IMR-90 (cell line): ENCODE data around the gene KRTAP19-8. TPM values are rescaled to one million over a fixed set of nuclear protein-coding genes. Genes with fewer than 3 reads are reported as not detected.

Experiments used
- ATAC-seq: fragments of 200-7000 bp; cut with Tn5 transposase; 2 replicates; pipeline ENCODE4 v1.9.1; 2020; ENCODE audit warnings: low read depth, mild to moderate bottlenecking, moderate library complexity
- BruUV-seq: library from RNA; stranded (reverse); fragments of 400-500 nt; replicated peaks from 2 replicates; lab custom pipeline; 2021; lab: Mats Ljungman, UMichigan
- CTCF ChIA-PET: fragments of 300-600 bp; formaldehyde crosslinking; extraction: SDS; loops from one replicate; lab custom pipeline; 2021; ENCODE audit warnings: antibody characterized with exemption; lab: Yijun Ruan, JAX
- POLR2A ChIA-PET: fragments of 300-600 bp; sonication (Branson Sonifier 250); formaldehyde crosslinking; loops from one replicate; lab custom pipeline; 2022; ENCODE audit warnings: antibody characterized with exemption; ENCODE audit not compliant: unreplicated experiment; lab: Charles Lee
- DNase-seq: peaks from one replicate; pipeline ENCODE4 v3.0.0; 2013
- H2AFZ ChIP-seq: replicated peaks from 2 replicates; pipeline ENCODE3; 2013; ENCODE audit warnings: low read length, mild to moderate bottlenecking; ENCODE audit not compliant: poor library complexity
- H2AK5ac ChIP-seq: 2 replicates; pipeline ENCODE4 v1.6.1; 2013; ENCODE audit warnings: low read depth, low read length, inconsistent platforms
- H2AK9ac ChIP-seq: replicated peaks from 2 replicates; pipeline ENCODE3; 2013; ENCODE audit warnings: mild to moderate bottlenecking, low read depth, low read length, moderate library complexity; ENCODE audit not compliant: poor library complexity
- H2BK120ac ChIP-seq: 2 replicates; pipeline ENCODE4 v1.6.1; 2013; ENCODE audit warnings: low read depth, low read length, inconsistent platforms
- H2BK15ac ChIP-seq: 3 replicates; pipeline ENCODE4 v1.6.1; 2013; ENCODE audit warnings: low read depth, low read length, inconsistent platforms
- H2BK20ac ChIP-seq: 2 replicates; pipeline ENCODE4 v1.6.1; 2013; ENCODE audit warnings: low read depth, mild to moderate bottlenecking, inconsistent platforms, low read length, moderate library complexity
- H2BK5ac ChIP-seq: 2 replicates; pipeline ENCODE4 v1.6.1; 2013; ENCODE audit warnings: mild to moderate bottlenecking, low read depth, low read length, inconsistent platforms; ENCODE audit not compliant: poor library complexity, severe bottlenecking
- H3K14ac ChIP-seq: replicated peaks from 2 replicates; pipeline ENCODE4 v1.6.1; 2013; ENCODE audit warnings: low read depth, low read length, inconsistent platforms
- H3K18ac ChIP-seq: 2 replicates; pipeline ENCODE4 v1.6.1; 2013; ENCODE audit warnings: low read depth, low read length, control low read depth
- H3K23ac ChIP-seq: 2 replicates; pipeline ENCODE4 v1.6.1; 2013; ENCODE audit warnings: low read depth, low read length, inconsistent platforms
- H3K27ac ChIP-seq: 2 replicates; pipeline ENCODE4 v1.5.1; 2013; ENCODE audit warnings: mild to moderate bottlenecking, control low read depth, low read length; ENCODE audit not compliant: insufficient read depth
- H3K27me3 ChIP-seq: 2 replicates; pipeline ENCODE4 v1.6.1; 2013; ENCODE audit warnings: low read length; ENCODE audit not compliant: control insufficient read depth, insufficient read depth
- H3K36me3 ChIP-seq: 2 replicates; pipeline ENCODE4 v1.6.1; 2013; ENCODE audit warnings: low read length, mixed read lengths; ENCODE audit not compliant: control insufficient read depth, insufficient read depth
- H3K4ac ChIP-seq: 2 replicates; pipeline ENCODE4 v1.6.1; 2013; ENCODE audit warnings: low read depth, low read length, inconsistent platforms
- H3K4me1 ChIP-seq: 2 replicates; pipeline ENCODE4 v1.6.1; 2013; ENCODE audit warnings: low read length, mixed read lengths; ENCODE audit not compliant: control insufficient read depth, insufficient read depth
- H3K4me2 ChIP-seq: 2 replicates; pipeline ENCODE4 v1.6.1; 2013; ENCODE audit warnings: low read depth, mild to moderate bottlenecking, control low read depth, low read length, moderate library complexity
- H3K4me3 ChIP-seq: 2 replicates; pipeline ENCODE4 v1.5.1; 2013; ENCODE audit warnings: low read depth, mild to moderate bottlenecking, control low read depth, low read length, moderate library complexity; ENCODE audit not compliant: insufficient read depth
- H3K56ac ChIP-seq: 2 replicates; pipeline ENCODE4 v1.6.1; 2013; ENCODE audit warnings: low read length, inconsistent platforms; ENCODE audit not compliant: insufficient read depth; ENCODE audit errors: extremely low read depth
- H3K79me1 ChIP-seq, 2 experiments: 2 replicates each; pipeline ENCODE4 v1.6.1; 2013; ENCODE audit warnings: low read length in 2 of 2, inconsistent platforms in 1 of 2, low read depth in 1 of 2
- H3K9ac ChIP-seq: 2 replicates; pipeline ENCODE4 v1.6.1; 2013; ENCODE audit warnings: low read depth, low read length, control low read depth
- H3K9me1 ChIP-seq: 2 replicates; pipeline ENCODE4 v1.6.1; 2013; ENCODE audit warnings: low read length, inconsistent platforms; ENCODE audit not compliant: insufficient read depth
- H3K9me3 ChIP-seq: 2 replicates; pipeline ENCODE4 v1.6.1; 2013; ENCODE audit warnings: low read length; ENCODE audit not compliant: control insufficient read depth, insufficient read depth
- H4K20me1 ChIP-seq: 2 replicates; pipeline ENCODE4 v1.6.1; 2013; ENCODE audit warnings: low read length, inconsistent platforms; ENCODE audit not compliant: insufficient read depth
- H4K5ac ChIP-seq: 2 replicates; pipeline ENCODE4 v1.6.1; 2013; ENCODE audit warnings: mild to moderate bottlenecking, low read depth, low read length, control low read depth
- H4K8ac ChIP-seq, 2 experiments: 2 replicates each; pipeline ENCODE4 v1.6.1; 2013; ENCODE audit warnings: low read depth in 2 of 2, low read length in 2 of 2, control low read depth in 1 of 2, inconsistent platforms in 1 of 2
- H4K91ac ChIP-seq: 2 replicates; pipeline ENCODE4 v1.6.1; 2013; ENCODE audit warnings: low read depth, low read length, inconsistent platforms; ENCODE audit not compliant: insufficient read depth
- BHLHE40 ChIP-seq: fragments of 150-350 bp; IDR thresholded peaks from 2 replicates; pipeline ENCODE4 v1.6.1; 2016; ENCODE audit warnings: mild to moderate bottlenecking, low read depth, low read length
- CEBPB ChIP-seq: IDR thresholded peaks from 2 replicates; pipeline ENCODE4 v1.6.1; 2012; ENCODE audit warnings: low read depth, low read length, improper control_type of control experiment
- MAZ ChIP-seq: IDR thresholded peaks from 2 replicates; pipeline ENCODE4 v1.6.1; 2012; ENCODE audit warnings: low read depth, mild to moderate bottlenecking, low read length, improper control_type of control experiment, moderate library complexity, borderline replicate concordance
- NFE2L2 ChIP-seq: fragments of 150-350 bp; IDR thresholded peaks from 2 replicates; pipeline ENCODE4 v1.6.1; 2016; ENCODE audit warnings: low read depth, mild to moderate bottlenecking, low read length
- RAD21 ChIP-seq: IDR thresholded peaks from 2 replicates; pipeline ENCODE4 v1.6.1; 2012; ENCODE audit warnings: low read length, improper control_type of control experiment
- RFX5 ChIP-seq: IDR thresholded peaks from 2 replicates; pipeline ENCODE4 v1.8.0; 2012; ENCODE audit warnings: low read depth, mild to moderate bottlenecking, low read length, moderate library complexity
- SMC3 ChIP-seq: fragments of 150-350 bp; IDR thresholded peaks from 2 replicates; pipeline ENCODE4 v1.6.1; 2016; ENCODE audit warnings: low read depth, mild to moderate bottlenecking, antibody characterized with exemption, low read length, moderate library complexity
- WGBS, 2 experiments: methylation state at CpG; one replicate each; pipeline versions ENCODE4 v1.1.5 to v1.1.7; 2013; ENCODE audit warnings: missing lambda C conversion rate in 2 of 2; ENCODE audit not compliant: insufficient read length in 1 of 2; ENCODE audit errors: extremely low coverage in 2 of 2; 5-methylcytosine and 5-hydroxymethylcytosine counted together
- dilution Hi-C: fragments of 300-500 bp; cut with HindIII; formaldehyde crosslinking; loops from one replicate; pipeline ENCODE4 v1.14.3; 2018; ENCODE audit warnings: low sequenced_read_pairs; ENCODE audit not compliant: unreplicated experiment
- in situ Hi-C: fragments of 300-500 bp; cut with MboI; formaldehyde crosslinking; loops from 3 replicates; pipeline ENCODE4 v1.14.3; 2019; ENCODE audit warnings: low sequenced_read_pairs, inconsistent platforms, mixed read lengths
- intact Hi-C: fragments of 100-400 bp; cut with micrococcal nuclease; formaldehyde crosslinking; loops from 2 replicates; pipeline ENCODE4 v1.10.0; 2022
- polyA plus RNA-seq, 3 experiments: library from polyadenylated mRNA; depleted of rRNA; stranded (reverse); fragments of >200 nt; gene quantifications; 2 replicates each; pipeline ENCODE4 v1.2.3, GENCODE V29; 2012; ENCODE audit warnings: low replicate concordance in 1 of 3
- total RNA-seq: library from RNA; depleted of rRNA; stranded (reverse); fragments of >200 nt; gene quantifications from 2 replicates; pipeline ENCODE4 v1.2.3, GENCODE V29; 2012
- TF ChIP-seq, protein P1 (sequence below): conservative IDR thresholded peaks from 2 replicates; pipeline ENCODE4 v1.5.1; 2012; ENCODE audit warnings: mild to moderate bottlenecking, low read depth, low read length, improper control_type of control experiment
- TF ChIP-seq, protein P2 (sequence below): fragments of 150-350 bp; IDR thresholded peaks from 2 replicates; pipeline ENCODE4 v1.6.1; 2017; ENCODE audit warnings: mild to moderate bottlenecking, antibody characterized with exemption, low read length, low read depth

Gene KRTAP19-8
- total and polyA plus RNA-seq, 2 of the 4 experiments (the other 2 are of a cell fraction) = not detected

DNA sequence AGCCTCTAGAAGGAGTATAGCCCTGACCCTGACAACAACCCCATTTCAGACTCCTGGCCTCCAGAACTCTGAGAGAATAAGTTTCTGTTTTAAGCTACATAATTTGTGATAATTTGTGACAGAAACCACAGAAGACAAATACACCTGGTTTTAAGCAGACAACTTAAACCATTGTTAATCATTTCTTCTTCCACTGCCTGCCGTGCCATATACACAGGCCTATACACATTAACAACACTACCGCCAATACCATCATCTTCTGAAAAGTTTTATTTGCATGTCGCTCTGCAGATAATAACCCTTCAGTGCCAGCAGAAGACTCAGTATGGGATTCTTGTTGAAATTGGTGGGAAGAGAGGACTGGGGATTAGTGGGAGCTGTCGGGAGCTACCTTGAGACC is 39.9 kb upstream of the KRTAP19-8 start:
- dilution Hi-C loops (no loop called here), in situ Hi-C loops (loop anchor here (25.0 kb wide), 1 partner anchor 1991 kb away; no protein-coding TSS in a partner anchor), intact Hi-C loops (no loop called here)
- Histone ChIP-seq H3K23ac (no peak overlapping the region), H3K9me3 (no peaks in the 10 kb centered on the region; the same call in 1 of the 2 replicates), H4K8ac (no peak overlapping the region), H3K27me3 (no peaks in the 10 kb centered on the region), H3K4me3 (no peak overlapping the region), H3K18ac (no peak overlapping the region), H3K14ac (no peak overlapping the region), H3K9ac (no peak overlapping the region), H4K20me1 (no peaks in the 10 kb centered on the region), H3K4me2 (no peak overlapping the region), H2BK5ac (no peak overlapping the region), H2BK120ac (no peak overlapping the region), H2AFZ (no peak overlapping the region), H3K4me1 (no peaks in the 10 kb centered on the region), H4K91ac (no peak overlapping the region), H3K9me1 (no peaks in the 10 kb centered on the region), H3K4ac (no peak overlapping the region), H2AK9ac (no peak overlapping the region), H2BK15ac (no peak overlapping the region), H2AK5ac (no peak overlapping the region), H2BK20ac (no peak overlapping the region), H3K79me1 (no peaks in the 10 kb centered on the region), H4K5ac (no peak overlapping the region), H3K56ac (no peak overlapping the region), H3K36me3 (no peaks in the 10 kb centered on the region), H3K27ac (no peak overlapping the region)
- ChIA-PET CTCF (no interaction called here), POLR2A (no interaction called here)
- TF ChIP-seq MAZ = no peak
- TF ChIP-seq, protein P1, sequence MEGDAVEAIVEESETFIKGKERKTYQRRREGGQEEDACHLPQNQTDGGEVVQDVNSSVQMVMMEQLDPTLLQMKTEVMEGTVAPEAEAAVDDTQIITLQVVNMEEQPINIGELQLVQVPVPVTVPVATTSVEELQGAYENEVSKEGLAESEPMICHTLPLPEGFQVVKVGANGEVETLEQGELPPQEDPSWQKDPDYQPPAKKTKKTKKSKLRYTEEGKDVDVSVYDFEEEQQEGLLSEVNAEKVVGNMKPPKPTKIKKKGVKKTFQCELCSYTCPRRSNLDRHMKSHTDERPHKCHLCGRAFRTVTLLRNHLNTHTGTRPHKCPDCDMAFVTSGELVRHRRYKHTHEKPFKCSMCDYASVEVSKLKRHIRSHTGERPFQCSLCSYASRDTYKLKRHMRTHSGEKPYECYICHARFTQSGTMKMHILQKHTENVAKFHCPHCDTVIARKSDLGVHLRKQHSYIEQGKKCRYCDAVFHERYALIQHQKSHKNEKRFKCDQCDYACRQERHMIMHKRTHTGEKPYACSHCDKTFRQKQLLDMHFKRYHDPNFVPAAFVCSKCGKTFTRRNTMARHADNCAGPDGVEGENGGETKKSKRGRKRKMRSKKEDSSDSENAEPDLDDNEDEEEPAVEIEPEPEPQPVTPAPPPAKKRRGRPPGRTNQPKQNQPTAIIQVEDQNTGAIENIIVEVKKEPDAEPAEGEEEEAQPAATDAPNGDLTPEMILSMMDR = no peak
- no peak for TF ChIP-seq BHLHE40
- no peak for TF ChIP-seq RFX5
- TF ChIP-seq CEBPB = no peak
- TF ChIP-seq, protein P2, sequence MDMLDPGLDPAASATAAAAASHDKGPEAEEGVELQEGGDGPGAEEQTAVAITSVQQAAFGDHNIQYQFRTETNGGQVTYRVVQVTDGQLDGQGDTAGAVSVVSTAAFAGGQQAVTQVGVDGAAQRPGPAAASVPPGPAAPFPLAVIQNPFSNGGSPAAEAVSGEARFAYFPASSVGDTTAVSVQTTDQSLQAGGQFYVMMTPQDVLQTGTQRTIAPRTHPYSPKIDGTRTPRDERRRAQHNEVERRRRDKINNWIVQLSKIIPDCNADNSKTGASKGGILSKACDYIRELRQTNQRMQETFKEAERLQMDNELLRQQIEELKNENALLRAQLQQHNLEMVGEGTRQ = no peak
- TF ChIP-seq SMC3 = no peak
- TF ChIP-seq RAD21 = no peak
- TF ChIP-seq NFE2L2 = no peak
- no TSS peak for BruUV-seq
- ATAC-seq (no peak), DNase-seq (no peak)
- whole genome bisulfite sequencing, 2 experiments = no CpG with 5 or more reads among the region's 4 CpGs
